Choroid plexus epithelial cell (primary cell): ENCODE results near the gene SH3GLB1.

Experiments used
- DNase-seq: peaks from one replicate; pipeline ENCODE4 v3.0.0-alpha.2; 2010; ENCODE audit warnings: low read depth
- H3K4me3 ChIP-seq: 2 replicates; pipeline ENCODE4 v1.5.1; 2011; ENCODE audit warnings: low read depth, mild to moderate bottlenecking, control low read depth, low read length, moderate library complexity
- TF ChIP-seq, protein P1 (sequence below): conservative IDR thresholded peaks from 2 replicates; pipeline ENCODE4 v1.5.1; 2011; ENCODE audit warnings: low read depth, mild to moderate bottlenecking, control low read depth, inconsistent platforms, low read length, moderate library complexity

Gene SH3GLB1

DNA sequence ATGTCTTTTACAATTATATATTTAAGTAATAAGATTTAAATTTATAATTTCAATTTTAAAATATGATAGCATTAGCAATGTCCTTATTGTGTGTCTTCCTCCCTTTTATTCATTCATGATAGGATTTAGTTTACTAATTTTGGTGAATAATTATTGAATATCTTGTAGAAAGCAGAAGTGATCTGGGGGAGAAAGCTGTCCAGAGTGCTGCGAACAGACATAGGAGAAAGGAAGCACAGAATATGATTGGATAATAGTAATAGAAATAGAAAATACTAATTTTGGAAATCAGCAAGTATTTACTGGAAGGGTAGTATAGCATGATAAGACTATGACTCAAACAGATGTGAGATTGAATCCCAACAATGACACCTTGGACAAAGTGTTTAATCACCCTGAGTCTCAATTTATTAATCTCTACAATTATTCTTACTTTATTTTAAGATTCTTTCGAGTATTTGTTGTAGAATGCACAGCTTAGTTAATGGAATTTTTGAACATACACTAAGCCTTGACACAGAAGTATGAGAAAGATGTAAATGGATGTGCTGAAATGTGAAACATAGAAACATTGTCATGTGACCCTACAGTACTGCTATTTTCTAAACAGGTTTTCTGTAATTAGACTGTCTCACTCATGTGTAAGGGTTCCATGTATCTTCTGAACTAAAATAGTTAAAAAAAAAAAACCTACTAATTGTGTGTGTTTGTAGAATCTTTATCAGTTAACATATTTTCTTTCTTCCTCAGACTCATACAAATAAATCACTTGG, 7.9 kb downstream of the SH3GLB1 start:
- H3K4me3 ChIP-seq, result no peak overlapping the region
- peak; percentile 24 for DNase-seq
- TF ChIP-seq, protein P1, sequence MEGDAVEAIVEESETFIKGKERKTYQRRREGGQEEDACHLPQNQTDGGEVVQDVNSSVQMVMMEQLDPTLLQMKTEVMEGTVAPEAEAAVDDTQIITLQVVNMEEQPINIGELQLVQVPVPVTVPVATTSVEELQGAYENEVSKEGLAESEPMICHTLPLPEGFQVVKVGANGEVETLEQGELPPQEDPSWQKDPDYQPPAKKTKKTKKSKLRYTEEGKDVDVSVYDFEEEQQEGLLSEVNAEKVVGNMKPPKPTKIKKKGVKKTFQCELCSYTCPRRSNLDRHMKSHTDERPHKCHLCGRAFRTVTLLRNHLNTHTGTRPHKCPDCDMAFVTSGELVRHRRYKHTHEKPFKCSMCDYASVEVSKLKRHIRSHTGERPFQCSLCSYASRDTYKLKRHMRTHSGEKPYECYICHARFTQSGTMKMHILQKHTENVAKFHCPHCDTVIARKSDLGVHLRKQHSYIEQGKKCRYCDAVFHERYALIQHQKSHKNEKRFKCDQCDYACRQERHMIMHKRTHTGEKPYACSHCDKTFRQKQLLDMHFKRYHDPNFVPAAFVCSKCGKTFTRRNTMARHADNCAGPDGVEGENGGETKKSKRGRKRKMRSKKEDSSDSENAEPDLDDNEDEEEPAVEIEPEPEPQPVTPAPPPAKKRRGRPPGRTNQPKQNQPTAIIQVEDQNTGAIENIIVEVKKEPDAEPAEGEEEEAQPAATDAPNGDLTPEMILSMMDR, result no peak

DNA sequence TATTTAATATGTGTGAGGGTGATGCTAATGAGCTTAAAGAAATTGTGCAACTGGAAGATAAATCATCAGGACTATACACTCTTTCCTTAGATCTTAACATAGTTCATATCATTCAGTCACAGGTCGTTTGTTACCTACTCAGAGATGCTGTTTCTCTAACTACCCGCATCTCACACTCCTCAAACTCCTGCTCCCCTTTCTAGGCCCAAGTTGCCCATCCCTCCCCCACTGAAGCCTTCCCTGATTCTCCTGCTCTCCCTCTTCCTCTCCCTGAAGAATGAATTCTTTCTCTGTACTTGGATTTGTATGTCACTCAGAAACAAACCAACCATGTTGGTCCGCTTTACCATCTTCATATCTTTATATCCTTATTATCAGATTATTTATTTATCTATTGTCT, 9.1 kb downstream of the SH3GLB1 start:
- no peak overlapping the region for H3K4me3 ChIP-seq
- TF ChIP-seq, protein P1, result no peak
- DNase-seq, result no peak

GRCh38 chr1:86714159-86714558, 9.8 kb downstream of the SH3GLB1 start:
- peak; percentile 40 for DNase-seq
- TF ChIP-seq, protein P1, result no peak
- H3K4me3 ChIP-seq, result no peak overlapping the region

DNA sequence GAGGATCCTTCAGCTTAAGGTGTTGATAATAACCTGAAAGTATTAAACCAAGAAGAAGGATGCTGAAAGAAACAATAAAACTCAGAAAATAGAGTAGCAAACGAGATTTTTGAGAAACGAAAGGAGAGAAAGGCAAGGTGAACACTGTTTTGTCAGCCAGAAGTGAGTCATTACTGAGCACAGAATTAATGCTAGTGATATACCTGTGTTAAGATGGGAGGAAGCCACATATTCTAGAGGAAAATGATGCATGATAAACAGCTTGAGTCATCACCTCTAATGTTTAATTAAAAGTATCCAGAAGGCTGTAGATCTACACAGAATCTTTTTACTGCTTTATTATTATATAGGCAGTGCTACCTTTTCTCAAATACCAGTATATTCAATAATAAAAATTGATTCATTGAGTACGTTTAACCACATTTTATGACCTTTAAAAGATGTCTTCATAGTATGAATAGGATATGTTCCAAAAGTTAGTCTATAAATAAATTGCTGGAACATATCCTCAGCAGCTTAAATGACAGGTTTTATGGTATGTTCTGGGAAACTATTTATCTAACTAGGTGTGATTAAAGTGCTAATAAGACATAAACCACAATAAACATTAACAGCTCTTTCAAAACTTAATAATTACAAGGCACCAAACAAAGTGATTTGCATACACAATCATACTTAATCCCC, 10.3 kb downstream of the SH3GLB1 start:
- no peak overlapping the region for H3K4me3 ChIP-seq
- TF ChIP-seq, protein P1, result no peak
- no peak for DNase-seq

DNA sequence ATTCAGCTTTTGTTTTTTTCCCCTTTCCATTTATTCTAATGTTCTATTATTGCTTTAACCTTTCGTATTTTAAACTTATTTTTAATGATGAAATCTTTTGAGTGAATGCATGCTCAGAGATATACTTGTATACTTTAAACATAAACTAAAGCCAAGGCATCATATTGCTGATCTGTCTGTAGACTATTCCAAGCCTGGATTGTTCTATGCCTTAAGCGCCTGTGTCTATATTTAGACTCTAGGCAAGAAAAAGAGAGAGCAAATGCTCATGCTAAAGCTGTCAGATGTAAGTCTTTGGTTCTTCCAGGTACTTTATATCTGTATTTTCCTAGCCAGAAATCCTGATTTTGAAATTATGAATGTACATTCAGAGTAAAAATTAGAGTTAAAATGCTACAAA, 14.4 kb downstream of the SH3GLB1 start:
- no peak for DNase-seq
- TF ChIP-seq, protein P1, result no peak

DNA sequence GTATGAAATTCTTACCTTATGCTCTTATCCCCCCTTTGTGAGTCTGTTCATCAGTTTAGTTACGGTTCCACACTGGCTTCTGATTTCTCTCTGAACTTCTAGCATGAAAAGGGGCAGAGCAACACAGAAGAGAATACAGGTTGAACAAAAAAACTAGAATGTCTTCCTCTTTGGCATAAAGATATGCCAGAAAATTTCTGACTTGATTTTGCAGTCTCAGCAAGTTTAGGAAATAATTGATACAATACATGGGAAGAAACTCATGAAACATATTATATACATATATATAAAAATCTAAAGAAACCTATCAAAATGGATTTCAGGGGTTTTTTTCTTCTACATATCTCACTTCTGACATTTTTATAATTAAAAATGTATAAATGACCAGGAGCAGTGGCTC, 27.0 kb downstream of the SH3GLB1 start:
- no peak overlapping the region for H3K4me3 ChIP-seq
- TF ChIP-seq, protein P1, result no peak
- no peak for DNase-seq

More for the DNA sequence above, 14.4 kb downstream of the SH3GLB1 start:
- no peak overlapping the region for H3K4me3 ChIP-seq

DNA sequence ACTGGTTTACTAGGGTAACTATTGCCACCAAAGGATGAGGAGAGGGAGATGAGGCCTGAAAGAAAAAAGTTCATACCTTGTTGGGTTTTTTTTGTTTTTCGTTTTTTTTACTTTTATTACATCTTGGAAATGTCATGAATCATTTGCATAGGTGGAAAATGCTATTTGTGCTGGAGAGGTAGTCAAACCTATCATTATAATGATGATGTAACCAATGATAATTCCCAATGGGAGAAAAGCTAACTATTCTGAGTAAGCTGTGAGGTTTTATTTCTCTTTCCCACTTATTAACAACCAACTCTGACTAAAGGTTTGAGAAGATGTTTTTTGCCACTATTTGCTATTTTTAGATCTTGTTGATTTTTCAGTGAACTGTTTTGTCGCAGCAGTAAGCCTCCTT, 29.0 kb downstream of the SH3GLB1 start:
- DNase-seq, result no peak
- TF ChIP-seq, protein P1, result no peak
- H3K4me3 ChIP-seq, result no peak overlapping the region
